HL-60/S4 (cell line): ENCODE results near the gene EDIL3.
"Not testable (repeated sequence)": the region's sequence is repeated elsewhere in the genome, so short reads cannot be mapped to it uniquely, and the experiment has no call there.

ENCODE experiments used
- in situ Hi-C: fragments of 300-500 bp; cut with MboI; formaldehyde crosslinking; loops from 2 replicates; pipeline ENCODE4 v1.14.3; 2022; ENCODE audit warnings: low sequenced_read_pairs

Gene EDIL3

GRCh38 chr5:84085387-84086041 lies 299.2 kb downstream of the EDIL3 start:
- in situ Hi-C loops: no loop called here

- in situ Hi-C loops: no loop called here
Observed at GRCh38 chr5:84080908-84081307, 303.8 kb downstream of the EDIL3 start.

- in situ Hi-C loops: no loop called here
Observed at GRCh38 chr5:84072339-84072738, 312.3 kb downstream of the EDIL3 start.

- in situ Hi-C loops: no loop called here
Observed at GRCh38 chr5:84069608-84070179, 315.0 kb downstream of the EDIL3 start.

- in situ Hi-C loops: no loop called here
Observed at GRCh38 chr5:84063041-84063440, 321.6 kb downstream of the EDIL3 start.

GRCh38 chr5:84059672-84060071 lies 325.0 kb downstream of the EDIL3 start:
- in situ Hi-C loops: no loop called here

GRCh38 chr5:84058561-84058960 lies 326.1 kb downstream of the EDIL3 start:
- in situ Hi-C loops: no loop called here

- in situ Hi-C loops: no loop called here
Observed at GRCh38 chr5:84057211-84057610, 327.5 kb downstream of the EDIL3 start.

- in situ Hi-C loops: no loop called here
Observed at GRCh38 chr5:84045964-84046363, 338.7 kb downstream of the EDIL3 start.

GRCh38 chr5:84036842-84037241 lies 347.8 kb downstream of the EDIL3 start:
- in situ Hi-C loops: no loop called here

GRCh38 chr5:84032324-84032723 lies 352.4 kb downstream of the EDIL3 start:
- in situ Hi-C loops: no loop called here

- in situ Hi-C loops: no loop called here
Observed at GRCh38 chr5:84028093-84028492, 356.6 kb downstream of the EDIL3 start.

GRCh38 chr5:84018521-84018920 lies 366.2 kb downstream of the EDIL3 start:
- in situ Hi-C loops: not testable (repeated sequence)

- in situ Hi-C loops: no loop called here
Observed at GRCh38 chr5:84017523-84018172, 367.0 kb downstream of the EDIL3 start.

GRCh38 chr5:84016085-84016484 lies 368.6 kb downstream of the EDIL3 start:
- in situ Hi-C loops: no loop called here

GRCh38 chr5:84014966-84015365 lies 369.7 kb downstream of the EDIL3 start:
- in situ Hi-C loops: no loop called here

- in situ Hi-C loops: no loop called here
Observed at GRCh38 chr5:83993803-83994202, 390.9 kb downstream of the EDIL3 start.

GRCh38 chr5:83991566-83992224 lies 393.0 kb downstream of the EDIL3 start:
- in situ Hi-C loops: no loop called here

GRCh38 chr5:83988293-83988685 lies 396.4 kb downstream of the EDIL3 start:
- in situ Hi-C loops: no loop called here

GRCh38 chr5:83987513-83988292 lies 397.0 kb downstream of the EDIL3 start:
- in situ Hi-C loops: no loop called here

GRCh38 chr5:83983852-83984251 lies 400.8 kb downstream of the EDIL3 start:
- in situ Hi-C loops: no loop called here
